Astrocyte of the spinal cord (primary cell): ENCODE data around the gene TRIO.

Source experiments
- DNase-seq: peaks from one replicate; pipeline ENCODE4 v3.0.0; 2011; ENCODE audit warnings: low read depth, low spot score
- H3K4me3 ChIP-seq: 2 replicates; pipeline ENCODE4 v1.5.1; 2011; ENCODE audit warnings: low read depth, mild to moderate bottlenecking, low read length, moderate library complexity
- in situ Hi-C: cut with HindIII; loops from 2 replicates; pipeline ENCODE4 v1.10.0; 2017; ENCODE audit warnings: low sequenced_read_pairs
- TF ChIP-seq, protein P1 (sequence below): IDR thresholded peaks from 2 replicates; pipeline ENCODE4 v1.5.1; 2012; ENCODE audit warnings: low read depth, mild to moderate bottlenecking, low read length, inconsistent platforms

Gene TRIO

DNA sequence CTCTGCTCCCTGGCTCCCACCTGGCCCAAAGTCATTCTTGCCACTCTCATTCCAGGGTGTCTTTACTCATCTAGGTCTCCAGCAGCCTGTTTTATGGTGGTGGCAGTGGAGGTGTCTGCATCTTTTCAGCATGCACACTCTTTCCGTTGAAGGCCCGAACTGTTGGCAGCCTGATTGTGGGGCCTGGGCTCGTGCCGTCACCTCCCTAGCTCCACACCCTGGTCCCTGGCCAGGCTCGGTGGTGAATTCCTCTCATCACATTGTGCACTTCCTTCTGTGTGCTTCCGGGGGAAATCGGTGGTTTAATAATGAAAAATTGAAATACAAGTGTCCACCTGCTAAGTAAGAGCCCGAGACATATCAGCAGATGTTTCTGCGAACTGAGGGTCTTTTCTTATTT, 214.3 kb downstream of the TRIO start:
- no peak for DNase-seq
- in situ Hi-C loops, result loop anchor here (25.0 kb wide), 1 partner anchor 370 kb away; no protein-coding TSS in a partner anchor
- TF ChIP-seq, protein P1, sequence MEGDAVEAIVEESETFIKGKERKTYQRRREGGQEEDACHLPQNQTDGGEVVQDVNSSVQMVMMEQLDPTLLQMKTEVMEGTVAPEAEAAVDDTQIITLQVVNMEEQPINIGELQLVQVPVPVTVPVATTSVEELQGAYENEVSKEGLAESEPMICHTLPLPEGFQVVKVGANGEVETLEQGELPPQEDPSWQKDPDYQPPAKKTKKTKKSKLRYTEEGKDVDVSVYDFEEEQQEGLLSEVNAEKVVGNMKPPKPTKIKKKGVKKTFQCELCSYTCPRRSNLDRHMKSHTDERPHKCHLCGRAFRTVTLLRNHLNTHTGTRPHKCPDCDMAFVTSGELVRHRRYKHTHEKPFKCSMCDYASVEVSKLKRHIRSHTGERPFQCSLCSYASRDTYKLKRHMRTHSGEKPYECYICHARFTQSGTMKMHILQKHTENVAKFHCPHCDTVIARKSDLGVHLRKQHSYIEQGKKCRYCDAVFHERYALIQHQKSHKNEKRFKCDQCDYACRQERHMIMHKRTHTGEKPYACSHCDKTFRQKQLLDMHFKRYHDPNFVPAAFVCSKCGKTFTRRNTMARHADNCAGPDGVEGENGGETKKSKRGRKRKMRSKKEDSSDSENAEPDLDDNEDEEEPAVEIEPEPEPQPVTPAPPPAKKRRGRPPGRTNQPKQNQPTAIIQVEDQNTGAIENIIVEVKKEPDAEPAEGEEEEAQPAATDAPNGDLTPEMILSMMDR, result no peak
- no peak overlapping the region for H3K4me3 ChIP-seq

DNA sequence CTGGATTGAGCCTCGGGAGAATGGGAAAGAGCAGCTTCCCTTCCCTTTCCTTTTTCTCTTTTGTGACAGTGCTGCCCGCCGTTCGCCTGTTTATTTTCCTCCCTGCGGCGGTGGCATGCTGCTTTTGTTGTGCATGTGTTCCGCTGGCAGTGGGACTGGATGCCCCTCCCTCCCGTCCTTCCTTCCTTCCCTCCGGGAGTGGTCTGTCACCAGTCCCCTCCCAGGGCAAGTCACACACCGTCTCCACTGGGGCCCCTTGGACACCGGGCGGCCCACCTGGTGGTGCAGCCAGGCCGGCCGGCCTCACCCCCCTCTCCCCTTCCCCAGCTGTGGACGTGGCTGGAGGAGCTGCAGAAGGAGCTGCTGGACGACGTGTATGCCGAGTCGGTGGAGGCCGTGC, 214.7 kb downstream of the TRIO start:
- in situ Hi-C loops, result loop anchor here (25.0 kb wide), 1 partner anchor 371 kb away; no protein-coding TSS in a partner anchor
- TF ChIP-seq, protein P1, result no peak
- no peak for DNase-seq
- no peak overlapping the region for H3K4me3 ChIP-seq

DNA sequence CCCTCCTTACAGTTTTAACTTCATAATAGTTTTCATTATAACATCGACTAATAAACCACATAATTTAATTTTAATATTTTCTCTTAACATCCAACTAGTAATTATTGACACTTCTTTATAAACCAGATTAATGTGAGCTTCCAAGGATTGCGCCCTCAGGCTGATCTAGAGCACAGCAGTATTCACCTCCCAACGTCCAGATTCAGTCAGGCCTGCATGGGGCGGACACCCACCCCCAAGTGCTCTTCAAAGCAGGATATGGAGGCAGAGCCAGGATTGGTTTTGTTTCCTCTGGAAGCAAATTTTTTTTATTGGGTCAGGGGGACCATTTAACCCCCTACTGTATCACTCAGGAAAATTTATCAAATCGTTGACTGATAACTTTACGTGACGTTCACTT, 215.4 kb downstream of the TRIO start:
- H3K4me3 ChIP-seq, result no peak overlapping the region
- in situ Hi-C loops, result loop anchor here (25.0 kb wide), 1 partner anchor 371 kb away; no protein-coding TSS in a partner anchor

DNA sequence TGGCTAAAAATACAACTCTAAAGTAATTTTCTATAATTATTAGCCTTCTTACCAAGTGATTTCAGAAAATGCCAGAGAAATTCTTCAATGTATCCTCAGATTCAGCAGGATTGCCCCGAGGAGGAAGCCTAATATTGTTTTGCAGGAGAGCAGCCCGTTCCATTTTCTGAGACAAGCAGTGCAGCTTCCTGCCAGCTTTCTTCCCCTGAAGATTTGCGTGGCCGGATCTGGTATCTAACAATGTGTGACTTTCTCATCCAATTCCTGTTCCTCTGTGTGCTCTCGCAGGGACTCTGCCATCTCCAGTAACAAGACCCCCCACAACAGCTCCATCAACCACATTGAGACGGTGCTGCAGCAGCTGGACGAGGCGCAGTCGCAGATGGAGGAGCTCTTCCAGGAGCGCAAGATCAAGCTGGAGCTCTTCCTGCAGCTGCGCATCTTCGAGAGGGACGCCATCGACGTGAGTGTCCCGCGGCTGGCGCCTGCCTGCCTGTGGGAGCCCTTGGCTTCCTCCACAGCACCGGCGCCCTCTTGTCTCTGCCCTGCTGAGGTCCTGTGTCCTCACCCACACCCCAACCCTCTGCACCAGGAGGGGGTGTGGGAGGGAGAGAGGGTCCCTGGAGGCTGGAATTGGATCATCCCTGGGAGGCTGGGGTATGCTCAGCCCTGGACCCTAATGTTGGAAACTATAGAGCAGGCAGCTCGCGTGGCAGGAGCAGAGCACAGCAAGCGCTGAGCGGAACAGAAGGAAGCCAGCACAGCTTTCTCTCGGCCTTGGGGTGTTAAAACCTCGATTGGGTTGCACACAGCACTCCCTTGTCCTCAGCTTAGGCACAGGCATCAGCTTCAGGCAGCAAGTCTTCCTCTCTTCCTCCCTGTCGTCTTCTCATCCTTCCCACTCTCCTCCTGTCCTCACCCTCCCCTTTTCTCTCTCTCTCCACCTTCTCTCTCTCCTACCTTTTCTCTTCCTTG, 216.2 kb downstream of the TRIO start:
- in situ Hi-C loops, result loop anchor here (25.0 kb wide), 1 partner anchor 372 kb away; no protein-coding TSS in a partner anchor
- TF ChIP-seq, protein P1, result no peak
- no peak for DNase-seq
- no peak overlapping the region for H3K4me3 ChIP-seq

More for the DNA sequence above, 215.4 kb downstream of the TRIO start:
- TF ChIP-seq, protein P1, result no peak
- DNase-seq, result no peak

DNA sequence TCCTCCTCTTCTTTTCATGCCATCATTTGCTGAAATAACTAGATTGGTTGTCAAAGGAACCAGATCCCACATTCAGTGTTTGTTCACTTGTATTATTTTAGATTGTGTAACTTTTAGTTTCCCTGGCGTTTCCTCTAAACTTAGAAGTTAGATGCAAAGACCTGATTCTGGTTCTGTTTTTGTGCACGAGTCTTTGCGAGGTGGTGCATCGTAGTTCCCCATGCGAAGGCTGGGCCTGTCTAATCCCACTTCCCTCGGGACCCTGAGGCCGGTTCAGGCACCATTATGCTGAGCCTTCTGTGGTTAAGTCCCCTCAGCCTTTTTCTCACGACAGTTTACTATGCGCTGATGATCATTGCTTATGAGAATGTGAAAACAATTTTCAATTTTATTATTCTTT, 219.3 kb downstream of the TRIO start:
- in situ Hi-C loops, result loop anchor here (25.0 kb wide), 1 partner anchor 375 kb away; no protein-coding TSS in a partner anchor
- no peak overlapping the region for H3K4me3 ChIP-seq
- no peak for DNase-seq
- TF ChIP-seq, protein P1, result no peak

DNA sequence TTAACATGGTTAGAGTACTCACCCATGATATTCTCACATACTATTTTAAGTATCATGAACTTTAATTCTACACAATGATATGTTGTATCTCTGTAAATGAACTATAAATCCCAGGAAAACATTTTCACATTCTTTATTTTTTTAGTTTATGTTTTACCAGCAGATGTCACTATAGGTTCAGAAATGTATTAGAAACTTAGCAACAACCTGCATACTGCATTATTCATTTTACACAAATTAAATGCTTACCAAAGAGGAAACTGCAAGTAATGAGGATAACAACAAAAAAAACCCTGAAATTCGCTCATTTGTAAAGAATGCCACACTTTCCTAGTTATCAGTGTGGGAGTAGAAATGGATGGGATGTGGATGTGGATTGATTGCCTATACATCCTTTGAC, 221.0 kb downstream of the TRIO start:
- no peak for DNase-seq
- TF ChIP-seq, protein P1, result no peak
- H3K4me3 ChIP-seq, result no peak overlapping the region
- in situ Hi-C loops, result loop anchor here (25.0 kb wide), 1 partner anchor 377 kb away; no protein-coding TSS in a partner anchor
